Choroid plexus epithelial cell (primary cell): ENCODE results near the gene PKDCC.
A peak's percentile ranks its signal among the peaks of the same experiment; 100 is the strongest.

Experiments
- DNase-seq: peaks from one replicate; pipeline ENCODE4 v3.0.0-alpha.2; 2010; ENCODE audit warnings: low read depth
- H3K4me3 ChIP-seq: 2 replicates; pipeline ENCODE4 v1.5.1; 2011; ENCODE audit warnings: low read depth, mild to moderate bottlenecking, control low read depth, low read length, moderate library complexity
- CTCF ChIP-seq: conservative IDR thresholded peaks from 2 replicates; pipeline ENCODE4 v1.5.1; 2011; ENCODE audit warnings: low read depth, mild to moderate bottlenecking, control low read depth, inconsistent platforms, low read length, moderate library complexity

Gene PKDCC

GRCh38 chr2:42044939-42045338 lies 2.9 kb upstream of the PKDCC start:
- H3K4me3 ChIP-seq = no peak overlapping the region
- DNase-seq = no peak
- TF ChIP-seq CTCF = peak; percentile 13

- DNase-seq = no peak
- H3K4me3 ChIP-seq = no peak overlapping the region
- TF ChIP-seq CTCF = no peak
Observed at GRCh38 chr2:42045352-42045751, 2.5 kb upstream of the PKDCC start.

- DNase-seq = no peak
- no peak for TF ChIP-seq CTCF
Observed at GRCh38 chr2:42045848-42046748, 1.7 kb upstream of the PKDCC start.

GRCh38 chr2:42046819-42047487 lies 868 bp upstream of the PKDCC start:
- peak; percentile 55 for DNase-seq
- peak overlapping the region; percentile 92 for H3K4me3 ChIP-seq
- no peak for TF ChIP-seq CTCF

More at GRCh38 chr2:42045848-42046748, 1.7 kb upstream of the PKDCC start:
- H3K4me3 ChIP-seq = no peak overlapping the region

- peak; percentile 39 for DNase-seq
- no peak for TF ChIP-seq CTCF
- peak overlapping the region; percentile 92 for H3K4me3 ChIP-seq
Observed at GRCh38 chr2:42048299-42049220, 739 bp downstream of the PKDCC start.

GRCh38 chr2:42049221-42050009 lies 1.6 kb downstream of the PKDCC start:
- peak overlapping the region; percentile 92 for H3K4me3 ChIP-seq
- DNase-seq = peak; percentile 46
- no peak for TF ChIP-seq CTCF
